EL (cell line): ENCODE results near the gene PHF24.
"Not testable (repeated sequence)": the region's sequence is repeated elsewhere in the genome, so short reads cannot be mapped to it uniquely, and the experiment has no call there.

ENCODE experiments used
- DNase-seq: peaks from one replicate; pipeline ENCODE4 v3.0.0-alpha.2; 2016

PHF24 gene

DNA sequence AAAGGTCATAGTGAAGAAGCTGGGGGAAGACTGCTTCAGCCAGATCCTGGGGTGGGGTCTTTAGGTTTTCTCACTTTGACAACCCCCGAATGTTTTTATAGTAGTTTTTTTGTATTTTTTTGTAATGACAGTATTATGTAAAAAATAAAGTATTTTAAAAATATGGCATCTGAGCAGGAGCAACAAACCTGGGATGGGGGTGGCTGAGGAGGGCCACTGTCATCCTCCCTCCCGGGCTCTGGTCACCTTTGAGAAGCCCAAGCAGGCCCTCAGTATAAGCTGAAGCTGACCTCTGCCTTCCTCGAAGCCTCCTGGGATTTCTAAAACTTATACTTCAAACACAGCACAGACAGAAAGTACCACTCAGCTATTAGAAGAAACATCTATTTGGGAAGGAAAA is 40.2 kb downstream of the PHF24 start:
- DNase-seq: no peak

DNA sequence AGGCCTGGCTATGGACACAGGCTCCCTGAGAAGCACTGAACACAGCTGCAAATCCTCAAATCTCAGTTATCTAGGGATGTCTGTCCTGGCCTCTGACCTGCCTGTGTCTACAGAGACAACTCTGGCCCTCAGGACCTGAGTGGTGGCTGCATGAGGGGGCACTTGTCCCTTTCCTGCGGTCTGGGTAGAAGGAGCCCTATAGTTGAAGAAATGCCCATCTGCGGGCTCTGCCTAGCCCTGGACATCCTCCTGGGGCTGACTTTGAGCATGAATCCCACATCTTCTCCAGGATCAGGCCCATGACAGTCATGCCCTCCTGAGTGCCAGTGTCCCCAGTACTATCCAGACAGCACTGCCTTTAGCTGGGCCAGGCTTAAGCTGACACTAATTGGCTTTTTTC is 41.5 kb downstream of the PHF24 start:
- DNase-seq: no peak

DNA sequence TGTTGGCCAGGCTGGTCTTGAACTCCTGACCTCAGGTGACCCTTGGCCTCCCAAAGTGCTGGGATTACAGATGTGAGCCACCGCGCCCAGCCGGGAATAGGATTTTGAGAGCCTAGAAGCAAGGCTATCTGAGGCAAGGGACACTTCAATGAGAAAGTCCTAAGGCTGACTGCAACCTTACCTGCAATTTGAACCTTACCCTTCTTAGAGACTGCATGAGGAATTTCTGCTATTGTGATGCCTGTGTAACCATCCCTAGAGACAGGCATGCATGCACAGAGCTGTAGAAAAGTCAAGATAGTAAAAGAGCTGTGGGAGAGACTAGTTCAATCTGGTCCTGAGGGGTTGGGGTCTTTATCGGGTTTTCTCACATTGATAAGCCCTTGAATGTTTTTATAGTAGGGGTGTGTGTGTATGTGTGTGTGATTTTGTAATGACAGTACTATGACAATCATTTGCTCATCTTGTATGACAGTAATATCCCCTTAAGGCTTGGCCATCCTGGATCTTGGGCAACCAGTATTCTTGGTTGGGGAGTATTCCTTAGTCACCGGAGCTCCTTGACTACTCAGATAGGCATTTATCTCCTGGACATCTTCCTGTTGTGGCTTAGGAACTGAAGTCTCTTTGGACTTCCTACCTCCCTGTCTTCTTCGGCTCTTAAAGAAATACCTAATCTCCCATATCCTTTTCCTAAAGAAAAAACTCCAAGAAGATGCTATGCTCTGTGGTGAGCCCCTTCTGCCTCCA is 42.6 kb downstream of the PHF24 start:
- peak; percentile 84 for DNase-seq

DNA sequence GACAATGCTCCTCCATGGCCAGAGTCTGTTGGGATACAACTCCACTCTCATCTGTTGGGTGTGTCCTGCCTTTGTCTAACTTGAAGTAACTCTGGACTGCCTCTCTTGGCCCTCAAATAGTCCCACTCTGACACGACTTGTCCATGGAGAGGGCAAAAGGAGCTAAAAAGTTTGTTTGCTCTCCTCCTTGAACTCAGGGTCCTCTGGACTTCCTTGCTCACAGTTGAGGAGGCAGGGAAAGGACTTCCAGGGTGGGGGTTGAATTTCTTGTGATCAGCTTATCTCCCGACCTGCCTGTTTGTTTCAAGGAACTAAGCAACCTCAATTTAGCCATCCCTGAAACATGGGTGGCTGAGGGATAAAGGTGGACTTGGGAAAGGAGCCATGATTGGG is 43.2 kb downstream of the PHF24 start:
- DNase-seq: no peak

DNA sequence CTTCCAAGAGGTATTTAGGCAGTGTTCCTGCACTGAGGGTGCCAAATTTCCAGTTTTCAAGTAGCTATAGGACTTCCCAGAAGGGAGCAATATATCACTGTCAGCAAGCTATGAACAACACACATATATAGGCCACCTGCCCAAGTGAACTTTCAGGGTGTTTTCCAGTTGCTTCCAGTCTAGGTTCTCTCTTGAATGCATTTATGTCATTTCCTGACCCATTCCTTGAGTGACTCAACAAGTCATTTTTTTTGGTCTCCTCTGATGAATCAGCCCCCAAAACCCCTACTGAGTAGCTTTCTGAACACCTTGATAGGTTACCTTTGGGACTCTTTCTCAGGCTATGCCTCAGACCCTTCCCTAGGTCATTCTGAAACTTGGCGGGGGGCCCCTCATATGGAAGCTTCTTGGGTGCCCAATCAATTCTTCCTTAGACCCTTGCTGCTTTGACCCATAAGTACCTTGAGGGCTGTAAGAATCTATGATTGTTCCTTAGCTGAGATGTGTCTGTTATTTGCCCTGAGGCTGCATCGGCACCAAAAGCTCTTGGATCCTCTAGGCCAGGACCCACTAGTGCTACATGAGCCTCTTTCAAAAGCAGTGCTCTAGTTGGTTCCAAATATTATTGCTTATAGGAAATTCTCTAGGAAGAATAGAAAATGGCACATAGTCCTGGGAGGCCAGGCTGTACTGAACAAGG is 43.9 kb downstream of the PHF24 start:
- DNase-seq: peak; percentile 46

DNA sequence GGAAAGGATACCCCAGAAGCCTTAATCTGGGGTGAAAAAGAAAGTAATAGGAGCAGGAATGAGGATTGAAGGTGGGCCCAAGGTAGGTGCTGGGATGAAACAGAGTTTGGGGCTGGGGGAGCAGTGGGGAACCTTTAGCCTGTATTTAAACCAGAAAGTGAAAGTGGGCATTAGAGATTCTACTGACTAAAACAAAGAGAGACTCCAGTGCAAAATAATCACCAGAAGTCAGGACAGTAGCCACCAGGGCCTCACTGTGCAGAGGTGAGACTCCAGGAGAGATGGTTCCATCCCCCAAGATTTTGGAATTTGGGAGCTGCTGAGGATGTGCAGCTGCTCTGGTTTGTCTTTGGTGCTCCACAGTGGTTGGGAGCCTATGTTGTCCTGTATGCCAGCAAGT is 44.5 kb downstream of the PHF24 start:
- DNase-seq: no peak

DNA sequence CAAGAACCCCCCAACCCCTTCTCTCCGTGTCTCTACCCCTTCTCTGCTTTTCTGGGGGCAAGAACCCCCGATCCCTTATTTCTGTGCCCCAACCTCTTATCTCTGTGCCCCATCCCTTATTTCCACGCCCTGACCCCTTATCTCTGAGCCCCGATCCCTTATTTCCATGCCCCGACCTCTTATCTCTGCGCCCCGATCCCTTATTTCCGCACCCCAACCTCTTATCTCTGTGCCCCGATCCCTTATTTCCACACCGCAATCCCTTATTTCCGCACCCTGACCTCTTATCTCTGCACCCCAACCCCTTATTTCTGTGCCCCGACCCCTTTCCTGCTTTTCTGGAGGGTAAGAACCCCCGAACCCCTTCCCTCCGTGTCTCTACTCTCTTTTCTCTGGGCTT is 46.2 kb downstream of the PHF24 start:
- not testable (repeated sequence) for DNase-seq

DNA sequence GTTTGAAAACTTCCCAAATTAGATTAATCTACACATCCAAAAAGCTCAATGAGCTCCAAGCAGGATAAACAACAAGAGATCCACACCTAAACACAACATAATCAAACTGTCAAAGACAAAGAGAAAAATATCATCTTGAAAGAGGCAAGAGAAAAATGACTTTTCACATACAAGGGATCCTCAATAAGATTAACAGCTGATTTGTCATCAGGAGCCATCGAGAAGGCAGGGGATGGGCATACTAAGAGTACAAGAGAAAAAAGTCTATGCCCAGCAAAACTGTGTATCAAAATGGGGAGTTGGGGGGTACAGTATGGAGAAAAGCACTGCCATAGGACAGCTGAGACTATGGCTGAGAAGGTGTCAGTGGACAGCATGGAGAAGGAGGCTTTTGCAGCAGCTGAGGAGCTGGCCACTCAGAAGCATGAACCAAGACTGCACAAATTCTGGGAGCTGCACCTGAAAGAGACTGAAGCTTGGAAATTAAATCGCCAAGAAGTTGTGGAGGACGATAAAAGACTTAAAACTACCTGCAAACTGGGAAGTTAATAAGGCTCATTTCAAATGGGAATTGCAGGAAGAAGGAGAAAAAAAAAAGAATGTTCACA is 52.4 kb downstream of the PHF24 start:
- DNase-seq: no peak

DNA sequence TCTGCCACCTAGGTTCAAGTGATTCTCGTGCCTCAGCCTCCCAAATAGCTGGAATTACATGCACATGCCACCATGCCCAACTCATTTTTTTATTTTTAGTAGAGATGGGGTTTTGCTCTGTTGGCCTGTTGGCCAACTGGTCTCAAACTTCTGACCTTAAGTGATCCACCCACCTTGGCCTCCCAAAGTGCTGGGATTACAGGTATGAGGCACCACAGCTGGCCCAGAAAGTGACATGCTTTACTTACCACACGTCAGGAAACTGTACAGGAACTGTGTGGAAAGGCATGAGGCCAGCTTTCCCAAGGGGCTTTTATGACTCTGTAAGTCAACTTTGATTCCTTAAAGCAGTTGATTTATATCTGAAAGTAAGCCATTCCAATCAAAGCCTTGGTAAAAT is 56.4 kb downstream of the PHF24 start:
- DNase-seq: no peak

DNA sequence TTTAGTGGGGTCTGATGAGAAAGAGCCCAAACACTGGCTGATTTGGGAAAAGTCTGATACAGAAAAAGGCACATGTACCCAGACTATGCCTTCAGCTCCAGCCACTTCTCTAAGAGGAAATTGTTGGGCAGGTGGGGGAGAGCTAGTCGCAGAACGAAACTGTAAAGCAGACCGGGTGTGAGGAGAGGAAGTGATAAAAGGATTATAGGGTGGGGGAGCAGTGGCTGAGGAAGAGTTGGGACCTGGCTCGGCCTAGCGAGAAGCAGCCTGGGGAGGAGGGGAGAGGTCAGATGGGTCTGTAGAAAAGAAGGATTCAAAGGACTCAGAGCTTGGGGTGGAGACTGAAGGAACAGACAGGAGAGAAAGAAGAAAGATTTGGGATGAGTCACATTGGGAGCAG is 65.4 kb downstream of the PHF24 start:
- not testable (repeated sequence) for DNase-seq

DNA sequence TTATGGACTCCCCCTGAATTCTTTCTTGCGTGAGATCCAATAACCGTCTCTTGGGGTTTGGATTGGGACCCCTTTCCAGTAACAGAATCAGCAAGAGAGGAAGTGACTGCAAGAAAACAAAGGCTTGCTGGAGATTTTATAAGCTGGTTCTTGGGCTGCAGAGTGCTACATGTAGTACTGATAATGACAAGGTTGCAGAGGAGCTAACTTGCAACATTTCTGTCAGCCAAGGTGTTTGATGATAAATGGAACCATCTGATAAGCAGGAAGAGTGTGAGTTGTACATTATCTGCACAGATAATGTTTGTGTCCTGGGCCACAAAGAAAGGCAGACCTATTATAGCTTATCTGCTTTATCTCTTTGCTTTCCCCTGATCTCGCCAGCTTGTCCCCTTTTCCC is 68.6 kb downstream of the PHF24 start:
- DNase-seq: no peak

DNA sequence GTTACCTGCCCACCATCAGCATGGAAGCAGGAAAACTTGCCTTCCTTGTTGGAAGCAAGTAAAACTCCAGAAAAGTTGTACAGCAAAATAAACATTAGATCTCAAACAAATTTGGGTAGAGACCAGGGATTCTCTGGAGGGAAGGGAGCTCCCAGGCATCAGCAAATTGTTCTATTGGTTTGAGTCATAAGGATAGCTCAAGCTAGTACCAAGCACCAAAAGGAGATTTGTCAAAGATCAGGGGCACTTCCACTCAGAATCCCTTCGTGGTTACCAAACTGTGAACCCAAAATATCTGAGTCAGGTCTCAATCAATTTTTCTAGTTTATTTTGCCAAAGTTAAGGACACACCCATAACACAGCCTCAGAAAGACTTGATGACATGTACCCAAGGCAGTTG is 69.3 kb downstream of the PHF24 start:
- DNase-seq: no peak

DNA sequence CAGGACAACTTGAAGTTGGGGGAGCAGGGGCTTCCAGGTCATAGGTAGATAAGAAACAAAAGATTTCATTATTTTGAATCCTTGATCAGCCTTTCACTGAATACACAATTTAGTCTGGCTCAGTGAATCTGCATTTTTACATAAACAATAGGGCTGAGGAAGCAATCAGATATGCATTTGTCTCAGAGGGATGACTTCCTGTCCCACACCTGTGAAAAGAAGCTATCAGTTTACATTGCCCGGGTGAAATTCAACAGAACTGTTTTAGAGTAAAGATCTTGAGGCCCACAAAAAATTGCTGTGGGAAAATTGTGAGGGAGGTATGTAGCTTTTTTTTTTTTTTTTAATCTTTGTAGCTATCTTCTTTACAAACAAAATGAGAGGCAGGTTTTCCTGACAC is 69.8 kb downstream of the PHF24 start:
- DNase-seq: no peak

DNA sequence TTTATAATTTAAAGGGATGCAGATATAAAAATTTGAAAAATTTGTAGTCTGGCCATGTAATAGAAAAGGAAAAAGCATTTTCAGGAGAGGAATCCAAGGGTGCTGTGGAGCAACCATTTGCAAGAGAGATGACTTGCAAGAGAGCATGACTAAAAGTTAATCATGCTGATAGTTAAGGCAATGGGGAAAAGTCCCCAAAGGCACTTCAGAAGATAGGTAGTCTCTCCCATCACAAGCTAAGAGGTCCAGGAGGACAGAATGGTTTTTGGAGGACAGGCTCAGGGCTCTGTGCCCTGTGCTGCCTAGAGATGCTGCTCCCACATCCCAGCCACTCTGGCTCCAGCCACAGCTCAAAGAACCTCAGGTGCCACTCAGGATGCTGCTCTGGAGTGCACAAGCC is 70.3 kb downstream of the PHF24 start:
- no peak for DNase-seq

DNA sequence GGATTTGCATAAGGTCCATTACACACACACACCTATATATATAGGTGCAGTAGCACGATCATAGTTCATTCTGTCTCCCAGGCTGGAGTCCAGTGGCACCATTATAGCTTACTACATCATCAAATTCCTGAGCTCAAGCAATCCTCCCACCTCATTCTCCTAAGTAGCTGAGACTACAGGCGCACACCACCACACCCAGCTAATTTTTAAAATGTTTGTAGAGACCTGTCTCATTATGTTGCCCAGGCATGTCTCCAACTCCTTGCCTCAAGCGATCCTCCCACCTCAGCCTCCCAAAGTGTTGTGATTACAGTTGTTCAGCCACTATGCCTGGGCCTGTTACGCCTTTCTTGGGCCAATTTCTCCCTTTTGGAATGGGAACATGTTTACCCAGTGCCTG is 71.2 kb downstream of the PHF24 start:
- no peak for DNase-seq

DNA sequence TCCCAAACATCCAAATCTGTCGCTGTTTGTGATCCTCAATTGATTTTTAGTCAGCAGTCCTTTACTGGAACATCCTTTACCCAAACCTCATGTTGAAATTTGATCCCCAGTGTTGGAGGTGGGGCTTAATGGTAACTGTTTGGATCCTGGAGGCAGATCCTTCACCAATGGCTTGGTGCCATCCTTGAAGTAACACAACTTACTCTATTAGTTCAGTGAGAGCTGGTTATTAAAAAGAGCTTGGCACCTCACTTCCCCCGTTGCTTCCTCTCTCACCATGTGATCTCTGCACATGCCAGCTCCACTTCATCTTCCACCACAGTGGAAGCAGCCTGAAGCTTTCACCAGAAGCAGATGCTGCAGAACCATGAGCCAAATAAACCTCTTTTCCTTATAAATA is 71.8 kb downstream of the PHF24 start:
- DNase-seq: no peak
